ENCODE measurements around the gene MYL5. TPM values are rescaled to one million over a fixed set of nuclear protein-coding genes. Genes with fewer than 3 reads are reported as not detected.

The MYL5 gene
- total and polyA plus RNA-seq, 2 of the 13 experiments (the other 11 are each of a cell fraction or from before 2014, with no cell fraction given) = 6.5 to 16.0 TPM

GRCh38 chr4:692771-693554 is 18.6 kb downstream of the MYL5 start (continued):
- TF ChIP-seq POGK (CRISPR knock-in tag; conservative IDR thresholded peaks at IDR 0.05) (no peak), ISX (CRISPR knock-in tag; conservative IDR thresholded peaks at IDR 0.05) (no peak), ZBTB14 (CRISPR knock-in tag; IDR thresholded peaks at IDR 0.05) (no peak), THAP9 (CRISPR knock-in tag; IDR thresholded peaks at IDR 0.05; ENCODE audit: borderline replicate concordance) (no peak), ATAD3A (CRISPR knock-in tag; IDR thresholded peaks at IDR 0.05) (no peak), TAF1 (CRISPR knock-in tag; IDR thresholded peaks at IDR 0.05) (no peak), ELF4 (CRISPR knock-in tag; IDR thresholded peaks at IDR 0.05; ENCODE audit: borderline replicate concordance) (no peak), HNF1B (CRISPR knock-in tag; IDR thresholded peaks at IDR 0.05) (peak; percentile 78; the same call in 1 of the 2 replicates), FOXM1 (CRISPR knock-in tag; IDR thresholded peaks at IDR 0.05) (no peak), PHB2 (IDR thresholded peaks at IDR 0.05; ENCODE audit: partially characterized antibody) (no peak), DMAP1 (CRISPR knock-in tag; IDR thresholded peaks at IDR 0.05) (0 out of 2 replicates have a peak, but pooled peaks have one; percentile 39), BHLHE40 (IDR thresholded peaks at IDR 0.05; ENCODE audit: low read length) (peak; percentile 78), SRY (CRISPR knock-in tag; IDR thresholded peaks at IDR 0.05) (no peak), ZNF280D (CRISPR knock-in tag; IDR thresholded peaks at IDR 0.05) (no peak), ZMYM3 (CRISPR knock-in tag; IDR thresholded peaks at IDR 0.05) (peak; percentile 58; the same call in 1 of the 2 replicates), HINFP (CRISPR knock-in tag; IDR thresholded peaks at IDR 0.05; ENCODE audit: low read depth) (no peak), MBNL3 (CRISPR knock-in tag; conservative IDR thresholded peaks at IDR 0.05) (no peak)
